GM06990 (cell line): ENCODE results near the gene ITGB5.

Source experiments
- DNase-seq: peaks from one replicate; pipeline ENCODE4 v3.0.0-alpha.2; 2011; ENCODE audit not compliant: insufficient read length; ENCODE audit errors: extremely low read depth
- H3K27me3 ChIP-seq: replicated peaks from 2 replicates; pipeline ENCODE4 v1.6.0; 2011; ENCODE audit warnings: low read length; ENCODE audit not compliant: control insufficient read depth, insufficient read depth
- H3K36me3 ChIP-seq: 2 replicates; pipeline ENCODE4 v1.5.1; 2011; ENCODE audit warnings: low read length; ENCODE audit not compliant: control insufficient read depth, insufficient read depth
- H3K4me3 ChIP-seq: replicated peaks from 2 replicates; pipeline ENCODE4 v1.5.1; 2011; ENCODE audit warnings: low read depth, mild to moderate bottlenecking, control low read depth, low read length
- TF ChIP-seq, protein P1 (sequence below): IDR thresholded peaks from 2 replicates; pipeline ENCODE4 v1.5.1; 2011; ENCODE audit warnings: low read length, control low read depth, mild to moderate bottlenecking, inconsistent platforms; ENCODE audit not compliant: insufficient read depth, poor library complexity, severe bottlenecking

The ITGB5 gene

DNA sequence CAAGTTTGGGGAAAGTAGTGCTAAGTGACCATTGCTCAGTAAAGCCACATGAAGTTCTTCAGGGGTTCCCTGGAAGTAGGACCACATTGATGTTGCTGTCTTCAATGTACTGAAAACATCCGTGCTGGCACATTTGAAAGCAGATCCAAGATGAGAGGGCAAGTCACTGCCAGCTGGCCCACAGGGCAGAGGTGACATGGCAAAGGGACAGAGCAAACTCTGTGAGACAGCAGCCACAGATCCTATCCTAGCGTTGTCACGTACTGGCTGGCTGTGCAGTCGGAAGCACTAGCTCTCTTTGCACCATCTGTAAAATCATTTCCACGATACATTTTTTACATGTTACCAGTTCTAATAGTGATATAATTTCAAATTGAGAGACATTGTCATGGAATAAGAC, 33.6 kb upstream of the ITGB5 start:
- no peaks in the 10 kb centered on the region for H3K36me3 ChIP-seq
- TF ChIP-seq, protein P1, sequence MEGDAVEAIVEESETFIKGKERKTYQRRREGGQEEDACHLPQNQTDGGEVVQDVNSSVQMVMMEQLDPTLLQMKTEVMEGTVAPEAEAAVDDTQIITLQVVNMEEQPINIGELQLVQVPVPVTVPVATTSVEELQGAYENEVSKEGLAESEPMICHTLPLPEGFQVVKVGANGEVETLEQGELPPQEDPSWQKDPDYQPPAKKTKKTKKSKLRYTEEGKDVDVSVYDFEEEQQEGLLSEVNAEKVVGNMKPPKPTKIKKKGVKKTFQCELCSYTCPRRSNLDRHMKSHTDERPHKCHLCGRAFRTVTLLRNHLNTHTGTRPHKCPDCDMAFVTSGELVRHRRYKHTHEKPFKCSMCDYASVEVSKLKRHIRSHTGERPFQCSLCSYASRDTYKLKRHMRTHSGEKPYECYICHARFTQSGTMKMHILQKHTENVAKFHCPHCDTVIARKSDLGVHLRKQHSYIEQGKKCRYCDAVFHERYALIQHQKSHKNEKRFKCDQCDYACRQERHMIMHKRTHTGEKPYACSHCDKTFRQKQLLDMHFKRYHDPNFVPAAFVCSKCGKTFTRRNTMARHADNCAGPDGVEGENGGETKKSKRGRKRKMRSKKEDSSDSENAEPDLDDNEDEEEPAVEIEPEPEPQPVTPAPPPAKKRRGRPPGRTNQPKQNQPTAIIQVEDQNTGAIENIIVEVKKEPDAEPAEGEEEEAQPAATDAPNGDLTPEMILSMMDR: no peak
- no peak for DNase-seq

DNA sequence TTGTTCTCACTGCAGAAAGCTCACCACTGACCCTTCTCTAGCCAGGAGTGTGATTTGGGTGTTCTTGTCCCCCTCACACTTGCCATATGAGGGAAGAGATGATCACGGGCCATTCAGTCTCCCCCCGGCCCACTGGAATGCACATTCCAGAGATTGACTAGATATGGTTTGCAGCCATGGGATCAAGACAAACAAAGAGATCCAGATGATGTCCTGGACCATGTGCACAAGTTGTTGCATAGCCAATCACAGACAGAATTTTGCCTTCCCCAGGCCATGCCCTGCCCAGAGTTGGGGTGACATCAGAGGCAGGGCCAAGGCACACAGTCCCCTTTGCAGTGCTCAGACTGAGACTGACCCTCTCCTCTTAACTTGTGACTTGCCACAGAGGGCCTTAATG, 32.6 kb upstream of the ITGB5 start:
- TF ChIP-seq, protein P1: no peak
- no peak for DNase-seq
- Histone ChIP-seq H3K27me3 (no peaks in the 10 kb centered on the region), H3K36me3 (no peaks in the 10 kb centered on the region), H3K4me3 (no peak overlapping the region)

More for the DNA sequence above, 33.6 kb upstream of the ITGB5 start:
- Histone ChIP-seq H3K27me3 (no peaks in the 10 kb centered on the region), H3K4me3 (no peak overlapping the region)

DNA sequence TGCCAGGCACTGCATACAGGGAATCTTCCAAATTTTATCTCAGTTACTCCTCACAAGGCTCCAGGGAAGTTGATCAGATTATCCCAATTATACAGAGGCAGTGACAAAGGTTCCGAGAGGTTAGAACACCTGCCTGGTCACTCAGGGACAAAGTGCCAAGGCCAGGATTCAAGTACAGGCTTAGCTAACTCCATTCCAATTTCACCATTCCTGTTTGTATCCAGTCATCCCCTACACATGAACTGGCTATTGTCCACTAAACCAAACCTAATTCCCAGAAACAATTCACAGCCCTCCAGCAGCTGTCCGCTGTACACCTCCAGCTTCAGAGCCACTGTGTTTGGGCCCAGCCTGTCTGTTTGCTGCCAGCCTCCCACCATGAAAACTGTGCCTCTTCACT, 31.4 kb upstream of the ITGB5 start:
- no peak overlapping the region for H3K4me3 ChIP-seq
- DNase-seq: no peak
- TF ChIP-seq, protein P1: no peak

DNA sequence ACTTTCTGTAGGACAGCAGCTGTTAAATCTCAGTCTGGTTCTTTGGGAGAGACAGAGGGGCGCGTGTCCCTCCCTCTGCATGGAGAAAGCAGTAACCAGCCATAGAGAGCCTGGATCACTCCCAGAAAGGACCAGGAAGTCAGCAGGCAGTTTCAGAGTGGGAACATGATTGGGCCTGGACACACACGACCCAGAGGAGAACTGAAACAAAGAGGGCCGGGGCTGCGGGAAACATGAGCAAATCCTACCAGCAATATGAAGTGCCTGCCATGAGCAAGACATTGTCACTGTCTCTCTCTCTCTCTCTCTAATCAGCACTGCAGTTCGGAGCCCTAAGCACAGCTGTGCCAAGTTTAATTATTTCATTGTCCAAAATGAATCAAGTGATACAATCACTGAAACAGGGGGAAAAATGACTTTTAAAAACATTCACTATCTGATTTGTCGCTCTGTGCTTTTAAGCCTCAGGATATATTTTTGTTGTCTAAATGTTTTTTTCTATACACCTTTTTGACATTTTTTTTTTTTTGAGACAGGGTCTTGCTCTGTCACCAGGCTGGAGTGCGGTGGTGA, 29.8 kb upstream of the ITGB5 start:
- H3K36me3 ChIP-seq: no peaks in the 10 kb centered on the region
- H3K27me3 ChIP-seq: no peaks in the 10 kb centered on the region
- DNase-seq: no peak
- TF ChIP-seq, protein P1: no peak
- no peak overlapping the region for H3K4me3 ChIP-seq

More for the DNA sequence above, 31.4 kb upstream of the ITGB5 start:
- no peaks in the 10 kb centered on the region for H3K36me3 ChIP-seq
- no peaks in the 10 kb centered on the region for H3K27me3 ChIP-seq

DNA sequence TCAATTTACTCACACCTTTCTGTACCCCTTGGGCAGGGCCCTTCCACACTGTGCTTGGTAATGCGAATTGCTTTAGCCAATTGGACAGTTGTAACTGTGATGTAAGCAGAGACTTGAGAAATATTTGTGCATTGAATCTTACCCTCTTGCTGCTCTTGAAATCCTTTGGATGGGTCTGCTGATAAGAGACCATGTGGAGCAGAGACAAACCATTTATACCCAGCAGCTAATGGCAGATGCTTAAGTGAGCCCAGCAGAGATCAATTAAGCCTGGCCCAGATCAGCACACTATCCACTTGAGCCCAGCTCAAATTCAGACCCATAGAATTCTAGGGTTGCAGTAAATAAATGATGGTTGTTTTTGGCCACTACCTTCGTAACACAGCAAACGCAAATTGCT, 28.1 kb upstream of the ITGB5 start:
- Histone ChIP-seq H3K27me3 (no peaks in the 10 kb centered on the region), H3K4me3 (no peak overlapping the region), H3K36me3 (no peaks in the 10 kb centered on the region)
- TF ChIP-seq, protein P1: no peak
- no peak for DNase-seq

DNA sequence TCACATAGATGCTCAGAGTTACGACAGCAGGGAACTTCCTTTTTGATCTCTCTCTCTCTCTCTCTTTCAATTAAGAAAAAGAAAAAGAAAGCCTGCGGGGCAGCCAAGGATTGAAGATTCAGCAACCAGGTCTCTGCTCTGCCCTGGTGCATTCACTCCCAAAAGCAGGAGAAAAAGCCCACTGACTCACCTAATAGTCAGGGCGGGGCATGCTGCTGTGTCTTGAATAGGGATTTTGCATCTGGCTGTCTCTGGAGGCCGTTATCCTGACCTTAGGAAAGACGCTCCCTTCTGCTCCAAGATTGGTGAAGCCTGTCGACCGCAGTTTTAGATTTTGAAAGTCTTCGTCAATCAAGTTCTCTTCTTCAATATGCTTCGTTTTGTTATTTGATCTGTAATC, 20.8 kb upstream of the ITGB5 start:
- Histone ChIP-seq H3K36me3 (no peaks in the 10 kb centered on the region), H3K4me3 (no peak overlapping the region), H3K27me3 (no peaks in the 10 kb centered on the region)
- TF ChIP-seq, protein P1: no peak
- no peak for DNase-seq
